Measurements from ENCODE around the gene OR2D3.
"Not testable (repeated sequence)": the region's sequence is repeated elsewhere in the genome, so short reads cannot be mapped to it uniquely, and the experiment has no call there.

Gene OR2D3

DNA sequence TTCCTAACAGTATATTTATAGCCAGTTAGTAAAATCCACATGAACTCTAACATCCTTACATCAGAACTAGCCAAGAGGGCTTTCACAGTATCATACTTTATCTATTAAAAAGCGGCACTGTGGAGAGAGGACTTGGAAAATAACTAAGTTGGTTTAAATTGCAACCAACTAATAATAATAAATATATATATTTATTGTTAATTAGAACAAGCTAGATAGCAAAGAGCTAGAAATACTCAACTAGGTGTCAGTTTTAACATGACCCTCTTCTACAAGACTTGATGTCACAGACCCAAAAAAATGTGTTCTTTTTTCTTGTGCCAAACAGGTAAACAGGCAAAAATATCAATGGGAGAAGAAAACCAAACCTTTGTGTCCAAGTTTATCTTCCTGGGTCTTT, at the start of gene OR2D3:
OR2D3 (plus strand) TSS at position 301 of the 400 bp plus-strand sequence; CDS start at position 301, 0 bp downstream.
- DNase-seq (ENCODE audit: low read depth): no peak

GRCh38 chr11:6871278-6871677, 49.5 kb upstream of the OR2D3 start:
- no peak for DNase-seq (ENCODE audit: low read depth)

DNA sequence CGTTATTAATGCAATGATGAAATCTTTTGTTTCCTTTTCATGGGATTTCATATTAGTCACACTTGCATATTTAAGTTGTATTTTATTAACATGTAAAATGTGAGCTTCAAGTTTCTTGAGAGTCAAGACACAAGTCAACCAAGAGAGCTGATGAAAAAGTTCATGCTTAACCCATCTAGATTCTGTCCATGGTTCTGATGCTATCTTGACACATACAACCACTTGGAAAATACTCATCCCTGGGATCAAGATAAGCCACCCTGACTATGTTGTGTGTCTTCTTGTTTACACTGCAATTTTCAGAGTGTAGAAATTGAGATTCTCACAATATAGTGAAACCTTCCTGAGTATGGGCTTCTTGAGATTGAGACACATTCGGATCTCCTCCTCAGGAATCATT, 45.0 kb upstream of the OR2D3 start:
- no peak for DNase-seq (ENCODE audit: low read depth)

DNA sequence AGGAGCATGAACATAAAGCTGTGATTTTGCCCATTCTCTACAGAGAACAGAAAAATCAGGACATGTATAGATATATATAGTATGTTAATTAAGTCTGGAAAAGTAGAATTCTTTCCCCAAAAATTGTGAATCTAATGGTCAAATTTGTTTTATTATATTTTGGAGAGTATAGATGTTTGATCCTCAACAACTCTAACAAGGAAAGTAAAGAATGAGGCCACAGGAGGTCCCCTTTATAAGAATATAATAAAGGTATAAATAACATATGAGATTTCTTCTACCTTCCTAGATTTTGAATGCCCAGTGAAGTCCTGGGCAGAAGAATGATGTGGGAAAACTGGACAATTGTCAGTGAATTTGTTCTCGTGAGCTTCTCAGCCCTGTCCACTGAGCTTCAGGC, 44.5 kb upstream of the OR2D3 start, which contains the start of gene OR10A4:
OR10A4 (plus strand) TSS at position 301 of the 400 bp plus-strand sequence; CDS start at position 324, 23 bp downstream.
- DNase-seq (ENCODE audit: low read depth): no peak

DNA sequence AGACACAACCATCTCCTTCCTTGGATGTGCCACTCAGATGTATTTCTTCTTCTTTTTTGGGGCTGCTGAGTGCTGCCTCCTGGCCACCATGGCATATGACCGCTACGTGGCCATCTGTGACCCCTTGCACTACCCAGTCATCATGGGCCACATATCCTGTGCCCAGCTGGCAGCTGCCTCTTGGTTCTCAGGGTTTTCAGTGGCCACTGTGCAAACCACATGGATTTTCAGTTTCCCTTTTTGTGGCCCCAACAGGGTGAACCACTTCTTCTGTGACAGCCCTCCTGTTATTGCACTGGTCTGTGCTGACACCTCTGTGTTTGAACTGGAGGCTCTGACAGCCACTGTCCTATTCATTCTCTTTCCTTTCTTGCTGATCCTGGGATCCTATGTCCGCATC, 43.9 kb upstream of the OR2D3 start:
- no peak for DNase-seq (ENCODE audit: low read depth)

GRCh38 chr11:6882751-6883150, 38.1 kb upstream of the OR2D3 start:
- DNase-seq (ENCODE audit: low read depth): no peak

DNA sequence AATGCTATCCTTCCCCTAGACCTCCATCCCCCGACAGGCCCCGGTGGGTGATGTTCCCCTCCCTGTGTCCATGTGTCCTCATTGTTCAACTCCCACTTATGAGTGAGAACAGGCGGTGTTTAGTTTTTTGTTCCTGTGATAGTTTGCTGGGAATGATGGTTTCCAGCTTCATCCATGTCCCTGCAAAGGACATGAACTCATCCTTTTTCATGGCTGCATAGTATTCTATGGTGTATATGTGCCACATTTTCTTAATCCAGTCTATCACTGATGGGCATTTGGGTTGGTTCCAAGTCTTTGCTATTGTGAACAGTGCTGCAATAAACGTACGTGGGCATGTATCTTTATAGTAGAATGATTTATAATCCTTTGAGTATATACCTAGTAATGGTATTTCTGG, 33.1 kb upstream of the OR2D3 start:
- not testable (repeated sequence) for DNase-seq (ENCODE audit: low read depth)

GRCh38 chr11:6888830-6889229, 32.0 kb upstream of the OR2D3 start:
- DNase-seq (ENCODE audit: low read depth): no peak

DNA sequence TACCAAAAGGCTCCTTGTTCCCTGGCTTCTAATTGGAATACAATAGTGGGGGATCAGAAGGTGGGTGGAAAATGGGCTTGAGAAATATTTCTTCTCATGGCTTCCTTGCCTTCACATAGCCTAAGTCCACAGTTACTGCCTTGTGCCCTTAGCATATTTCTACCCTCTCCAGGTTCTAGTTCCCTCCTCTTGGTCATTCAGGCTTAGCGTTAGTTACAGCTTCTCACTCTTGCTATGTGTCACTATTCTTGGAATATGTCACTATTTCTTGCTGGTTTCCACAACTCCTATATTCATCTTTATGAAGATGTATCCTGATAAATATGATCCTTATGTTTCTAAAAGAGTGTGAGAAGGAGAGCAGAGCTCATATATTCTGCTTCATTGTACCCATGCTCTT, 31.0 kb upstream of the OR2D3 start:
- DNase-seq (ENCODE audit: low read depth): no peak

GRCh38 chr11:6892400-6892799, 28.4 kb upstream of the OR2D3 start, which contains the start of gene OR2D2:
TSS of gene OR2D2 (minus strand) at chr11:6892500. CDS start at chr11:6892500, 0 bp downstream.
- DNase-seq (ENCODE audit: low read depth): no peak

- no peak for DNase-seq (ENCODE audit: low read depth)
These were observed 26.7 kb upstream of the OR2D3 start for GRCh38 chr11:6894097-6894496.

- DNase-seq (ENCODE audit: low read depth): no peak
These were observed 25.8 kb upstream of the OR2D3 start for GRCh38 chr11:6895010-6895409.

DNA sequence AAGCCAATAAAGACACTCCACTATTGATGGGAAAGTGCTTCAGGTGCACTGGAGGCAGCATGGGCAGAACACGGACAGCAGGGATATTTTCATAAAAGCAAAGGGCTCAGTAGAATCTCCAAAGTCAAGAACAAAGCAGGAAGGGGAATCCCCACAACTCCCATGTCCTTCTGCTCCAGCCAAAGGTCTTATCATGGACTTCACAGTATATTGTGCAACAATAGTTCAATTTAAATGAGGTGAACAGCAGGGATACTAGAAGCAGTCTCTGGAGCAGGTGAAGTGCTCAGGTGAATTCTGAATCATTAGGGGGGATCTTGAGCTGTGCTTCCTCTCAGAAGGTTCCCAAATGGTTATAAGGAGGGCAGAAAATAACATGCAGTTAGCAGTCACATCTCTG, 21.9 kb upstream of the OR2D3 start:
- DNase-seq (ENCODE audit: low read depth): no peak

GRCh38 chr11:6900327-6900999, 20.3 kb upstream of the OR2D3 start:
- no peak for DNase-seq (ENCODE audit: low read depth)

DNA sequence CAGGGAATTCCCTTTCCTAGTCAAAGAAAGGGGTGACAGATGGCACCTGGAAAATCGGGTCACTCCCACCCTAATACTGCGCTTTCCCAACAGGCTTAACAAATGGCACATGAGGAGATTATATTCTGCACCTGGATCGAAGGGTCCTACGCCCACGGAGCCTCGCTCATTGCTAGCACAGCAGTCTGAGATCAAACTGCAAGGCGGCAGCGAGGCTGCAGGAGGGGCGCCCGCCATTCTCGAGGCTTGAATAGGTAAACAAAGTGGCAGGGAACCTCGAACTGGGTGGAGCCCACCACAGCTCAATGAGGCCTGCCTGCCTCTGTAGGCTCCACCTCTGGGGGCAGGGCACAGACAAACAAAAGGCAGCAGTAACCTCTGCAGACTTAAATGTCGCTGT, 16.0 kb upstream of the OR2D3 start:
- not testable (repeated sequence) for DNase-seq (ENCODE audit: low read depth)

DNA sequence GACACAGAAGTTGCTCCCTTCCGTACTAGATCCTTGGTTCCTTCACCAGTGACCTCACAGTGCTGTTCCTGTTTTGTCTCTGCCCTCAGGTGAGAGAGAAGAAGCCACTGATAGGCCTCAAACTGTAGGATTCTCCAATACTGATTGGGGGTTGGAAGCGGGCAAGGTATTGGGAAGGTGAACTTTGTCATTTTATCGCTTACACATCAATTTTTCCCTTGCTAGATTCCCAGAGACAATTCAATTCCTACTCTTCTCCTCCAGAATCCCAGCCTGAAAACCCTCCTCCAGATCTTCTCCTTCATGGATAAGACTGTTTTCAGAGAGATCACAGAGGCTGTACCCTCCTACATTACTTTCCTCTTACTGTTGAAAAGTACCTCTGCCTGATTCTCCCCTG, 9.4 kb upstream of the OR2D3 start:
- no peak for DNase-seq (ENCODE audit: low read depth)

GRCh38 chr11:6911948-6912347, 8.9 kb upstream of the OR2D3 start:
- peak; percentile 49 for DNase-seq (ENCODE audit: low read depth)

GRCh38 chr11:6919698-6920097, 1.1 kb upstream of the OR2D3 start:
- no peak for DNase-seq (ENCODE audit: low read depth)

DNA sequence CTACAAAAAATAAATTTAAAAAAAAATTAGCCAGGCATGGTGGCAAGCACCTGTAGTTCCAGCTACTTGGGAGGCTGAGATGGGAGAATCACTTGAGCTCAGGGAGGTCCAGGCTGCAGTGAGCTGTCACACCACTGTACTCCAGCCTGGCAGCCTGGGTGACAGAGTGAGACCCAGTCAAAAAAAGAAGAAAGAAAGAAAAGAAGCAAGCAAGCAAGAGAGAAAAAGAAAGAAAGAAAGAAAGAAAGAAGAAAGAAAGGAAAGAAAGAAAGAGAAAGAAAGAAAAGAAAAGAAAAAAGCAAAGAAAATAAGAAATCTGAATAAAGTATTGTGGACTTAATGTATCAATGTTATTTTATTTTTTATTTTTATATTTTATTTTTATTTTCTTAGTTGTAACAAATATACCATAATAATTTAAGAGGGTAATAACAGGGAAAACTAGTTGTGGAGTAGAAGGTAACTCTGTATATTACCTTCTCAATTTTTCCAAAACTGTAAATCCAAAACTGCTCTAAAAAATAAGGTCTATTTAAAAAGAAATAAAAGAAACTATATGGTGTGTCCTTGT, 4.3 kb downstream of the OR2D3 start:
- DNase-seq (ENCODE audit: low read depth): no peak

- DNase-seq (ENCODE audit: low read depth): peak; percentile 8
These were observed 4.9 kb downstream of the OR2D3 start for GRCh38 chr11:6925636-6926207.

- peak; percentile 69 for DNase-seq (ENCODE audit: low read depth)
These were observed 5.6 kb downstream of the OR2D3 start, which contains the start of gene ZNF215 for GRCh38 chr11:6926208-6927029. TSS of gene ZNF215 (plus strand) at chr11:6926426. CDS start at chr11:6932273, 5,847 bp downstream.

DNA sequence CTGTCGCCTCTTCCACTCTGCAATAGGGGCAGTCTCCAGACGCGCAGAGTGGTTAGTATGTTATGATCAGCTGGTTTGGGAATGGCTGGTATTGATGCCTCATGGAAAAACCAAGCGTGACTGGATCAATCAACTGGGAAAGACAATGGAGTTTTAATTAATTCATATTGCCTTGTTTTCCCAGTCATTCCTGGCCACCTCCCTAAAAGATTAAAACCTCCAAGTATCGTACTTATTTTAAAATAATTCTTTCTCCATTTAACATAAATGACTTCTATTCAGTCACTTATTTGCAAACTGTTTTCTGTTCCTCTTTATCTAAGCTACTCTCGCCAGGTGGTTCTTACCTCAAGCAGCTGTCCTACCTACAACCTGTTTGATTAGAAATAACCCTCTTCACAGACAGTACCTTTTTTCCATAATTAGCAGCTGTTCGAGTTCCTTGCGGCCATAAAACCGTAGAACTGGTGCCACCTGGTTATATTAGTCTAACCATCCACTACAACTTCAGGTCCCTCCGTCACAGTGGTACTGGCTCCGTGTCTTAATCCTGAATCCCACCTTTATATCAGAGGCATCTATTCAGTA, 6.3 kb downstream of the OR2D3 start:
- no peak for DNase-seq (ENCODE audit: low read depth)

Measured in amniotic epithelial cell (primary cell).